ENCODE results near the gene PPFIBP1.

DNA sequence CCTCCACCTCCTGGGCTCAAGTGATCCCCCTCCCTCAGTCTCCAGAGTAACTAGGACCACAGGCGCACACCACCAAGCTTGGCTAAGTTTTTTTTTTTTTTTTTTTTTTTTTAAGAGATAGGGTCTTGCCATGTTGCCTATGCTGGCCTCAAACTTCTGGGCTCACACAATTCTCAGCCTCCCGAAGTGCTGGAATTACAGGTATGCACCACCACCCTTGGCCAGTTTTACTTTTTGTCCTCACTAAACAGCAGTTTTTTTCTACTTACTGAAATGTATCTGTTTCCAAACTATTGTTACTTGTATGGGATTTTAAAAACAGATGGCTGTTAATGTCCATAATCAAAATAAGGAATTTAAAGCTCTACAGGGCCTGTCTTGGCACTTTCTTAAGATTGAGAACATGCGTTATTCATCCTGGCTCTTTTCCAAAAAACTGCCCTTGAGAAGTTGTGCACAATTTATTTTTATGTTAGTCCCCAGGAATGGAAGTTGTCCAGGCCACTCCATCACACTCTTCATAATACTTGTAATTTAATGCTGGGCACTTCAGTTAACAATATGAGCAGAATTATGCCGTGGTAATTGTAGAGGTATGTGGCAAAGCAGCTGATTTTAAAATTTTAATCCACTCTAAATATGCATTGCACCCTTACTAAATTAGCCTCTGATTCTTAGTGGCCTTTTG lies 120.3 kb downstream of the PPFIBP1 start:
- TF ChIP-seq, protein P1, sequence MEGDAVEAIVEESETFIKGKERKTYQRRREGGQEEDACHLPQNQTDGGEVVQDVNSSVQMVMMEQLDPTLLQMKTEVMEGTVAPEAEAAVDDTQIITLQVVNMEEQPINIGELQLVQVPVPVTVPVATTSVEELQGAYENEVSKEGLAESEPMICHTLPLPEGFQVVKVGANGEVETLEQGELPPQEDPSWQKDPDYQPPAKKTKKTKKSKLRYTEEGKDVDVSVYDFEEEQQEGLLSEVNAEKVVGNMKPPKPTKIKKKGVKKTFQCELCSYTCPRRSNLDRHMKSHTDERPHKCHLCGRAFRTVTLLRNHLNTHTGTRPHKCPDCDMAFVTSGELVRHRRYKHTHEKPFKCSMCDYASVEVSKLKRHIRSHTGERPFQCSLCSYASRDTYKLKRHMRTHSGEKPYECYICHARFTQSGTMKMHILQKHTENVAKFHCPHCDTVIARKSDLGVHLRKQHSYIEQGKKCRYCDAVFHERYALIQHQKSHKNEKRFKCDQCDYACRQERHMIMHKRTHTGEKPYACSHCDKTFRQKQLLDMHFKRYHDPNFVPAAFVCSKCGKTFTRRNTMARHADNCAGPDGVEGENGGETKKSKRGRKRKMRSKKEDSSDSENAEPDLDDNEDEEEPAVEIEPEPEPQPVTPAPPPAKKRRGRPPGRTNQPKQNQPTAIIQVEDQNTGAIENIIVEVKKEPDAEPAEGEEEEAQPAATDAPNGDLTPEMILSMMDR (IDR thresholded peaks at IDR 0.05; ENCODE audit: low read length) = no peak
- TF ChIP-seq EZH2 (IDR thresholded peaks at IDR 0.05; ENCODE audit: borderline replicate concordance, low read length) = no peak

Measured in OCI-LY1 (cell line).